GM06990 (cell line): ENCODE data around the gene NAV2.

Source experiments
- DNase-seq: peaks from one replicate; pipeline ENCODE4 v3.0.0-alpha.2; 2011; ENCODE audit not compliant: insufficient read length; ENCODE audit errors: extremely low read depth
- H3K27me3 ChIP-seq: replicated peaks from 2 replicates; pipeline ENCODE4 v1.6.0; 2011; ENCODE audit warnings: low read length; ENCODE audit not compliant: control insufficient read depth, insufficient read depth
- H3K36me3 ChIP-seq: 2 replicates; pipeline ENCODE4 v1.5.1; 2011; ENCODE audit warnings: low read length; ENCODE audit not compliant: control insufficient read depth, insufficient read depth
- H3K4me3 ChIP-seq: replicated peaks from 2 replicates; pipeline ENCODE4 v1.5.1; 2011; ENCODE audit warnings: low read depth, mild to moderate bottlenecking, control low read depth, low read length
- CTCF ChIP-seq: IDR thresholded peaks from 2 replicates; pipeline ENCODE4 v1.5.1; 2011; ENCODE audit warnings: low read length, control low read depth, mild to moderate bottlenecking, inconsistent platforms; ENCODE audit not compliant: insufficient read depth, poor library complexity, severe bottlenecking

The NAV2 gene

GRCh38 chr11:19982774-19983495 is 270.3 kb downstream of the NAV2 start:
- no peak for DNase-seq
- no peaks in the 10 kb centered on the region for H3K36me3 ChIP-seq
- TF ChIP-seq CTCF, result no peak

GRCh38 chr11:19984048-19984742 is 271.6 kb downstream of the NAV2 start:
- no peak for TF ChIP-seq CTCF
- Histone ChIP-seq H3K36me3 (no peaks in the 10 kb centered on the region), H3K4me3 (no peak overlapping the region), H3K27me3 (no peaks in the 10 kb centered on the region; the same call in 1 of the 2 replicates)
- no peak for DNase-seq

More at GRCh38 chr11:19982774-19983495, 270.3 kb downstream of the NAV2 start:
- no peak overlapping the region for H3K4me3 ChIP-seq
- no peaks in the 10 kb centered on the region; the same call in 1 of the 2 replicates for H3K27me3 ChIP-seq

GRCh38 chr11:19985111-19985510 is 272.5 kb downstream of the NAV2 start:
- TF ChIP-seq CTCF, result no peak
- H3K36me3 ChIP-seq, result no peaks in the 10 kb centered on the region

GRCh38 chr11:19987331-19987801 is 274.7 kb downstream of the NAV2 start:
- Histone ChIP-seq H3K36me3 (no peaks in the 10 kb centered on the region), H3K4me3 (no peak overlapping the region), H3K27me3 (no peaks in the 10 kb centered on the region; the same call in 1 of the 2 replicates)
- no peak for TF ChIP-seq CTCF
- DNase-seq, result no peak

More at GRCh38 chr11:19985111-19985510, 272.5 kb downstream of the NAV2 start:
- no peak for DNase-seq
- Histone ChIP-seq H3K27me3 (no peaks in the 10 kb centered on the region; the same call in 1 of the 2 replicates), H3K4me3 (no peak overlapping the region)

GRCh38 chr11:19988598-19988997 is 276.0 kb downstream of the NAV2 start:
- H3K36me3 ChIP-seq, result no peaks in the 10 kb centered on the region
- H3K27me3 ChIP-seq, result no peaks in the 10 kb centered on the region; the same call in 1 of the 2 replicates
- DNase-seq, result no peak
- TF ChIP-seq CTCF, result no peak
- no peak overlapping the region for H3K4me3 ChIP-seq
